ENCODE results near the gene GFOD1.

GRCh38 chr6:13328875-13329183 lies 158.6 kb downstream of the GFOD1 start:
- TF ChIP-seq EZH2 (IDR thresholded peaks at IDR 0.05; ENCODE audit: low read length, missing control alignments), result no peak
- TF ChIP-seq, protein P1, sequence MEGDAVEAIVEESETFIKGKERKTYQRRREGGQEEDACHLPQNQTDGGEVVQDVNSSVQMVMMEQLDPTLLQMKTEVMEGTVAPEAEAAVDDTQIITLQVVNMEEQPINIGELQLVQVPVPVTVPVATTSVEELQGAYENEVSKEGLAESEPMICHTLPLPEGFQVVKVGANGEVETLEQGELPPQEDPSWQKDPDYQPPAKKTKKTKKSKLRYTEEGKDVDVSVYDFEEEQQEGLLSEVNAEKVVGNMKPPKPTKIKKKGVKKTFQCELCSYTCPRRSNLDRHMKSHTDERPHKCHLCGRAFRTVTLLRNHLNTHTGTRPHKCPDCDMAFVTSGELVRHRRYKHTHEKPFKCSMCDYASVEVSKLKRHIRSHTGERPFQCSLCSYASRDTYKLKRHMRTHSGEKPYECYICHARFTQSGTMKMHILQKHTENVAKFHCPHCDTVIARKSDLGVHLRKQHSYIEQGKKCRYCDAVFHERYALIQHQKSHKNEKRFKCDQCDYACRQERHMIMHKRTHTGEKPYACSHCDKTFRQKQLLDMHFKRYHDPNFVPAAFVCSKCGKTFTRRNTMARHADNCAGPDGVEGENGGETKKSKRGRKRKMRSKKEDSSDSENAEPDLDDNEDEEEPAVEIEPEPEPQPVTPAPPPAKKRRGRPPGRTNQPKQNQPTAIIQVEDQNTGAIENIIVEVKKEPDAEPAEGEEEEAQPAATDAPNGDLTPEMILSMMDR (conservative IDR thresholded peaks at IDR 0.05 in 1 of 2, IDR thresholded peaks at IDR 0.05 in 1 of 2; ENCODE audit: low read depth in 1 of 2, low read length in 2 of 2), result no peak

Measured in fibroblast of lung (primary cell).